ENCODE results near the gene CFAP410.

GRCh38 chr21:44297525-44298290 lies 41.5 kb downstream of the CFAP410 start:
- TF ChIP-seq POLR2A (IDR thresholded peaks at IDR 0.05), result no peak
- TF ChIP-seq CTCF (IDR thresholded peaks at IDR 0.05), result peak; percentile 64 to 93 (median 83)

Data from Peyer's patch (tissue), 4 donors.